Measurements from ENCODE around the gene SH3RF1.

DNA sequence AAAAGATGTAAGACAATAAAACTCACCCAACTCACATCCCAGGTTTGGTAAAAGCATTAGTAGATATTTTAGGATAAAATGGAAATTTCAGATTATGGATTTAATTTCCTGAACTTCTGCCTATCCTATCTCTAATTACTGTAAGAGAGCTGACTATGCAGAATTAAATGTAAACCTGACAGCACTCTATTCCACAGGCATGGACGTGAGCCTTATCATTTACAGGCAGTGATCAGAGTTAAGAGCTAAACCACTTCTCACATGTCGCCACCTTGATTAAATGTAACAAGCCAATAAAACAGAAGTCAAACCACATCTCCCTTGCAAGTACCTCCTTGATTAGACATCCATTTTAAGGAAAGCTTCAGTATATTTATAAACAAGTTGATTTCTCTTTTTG is 163.2 kb downstream of the SH3RF1 start:
- TF ChIP-seq SMARCC2 (IDR thresholded peaks at IDR 0.05) (no peak), TEAD2 (CRISPR knock-in tag; IDR thresholded peaks at IDR 0.05) (no peak), NPAS2 (CRISPR knock-in tag; IDR thresholded peaks at IDR 0.05; ENCODE audit: borderline replicate concordance) (no peak), POLR2A (IDR thresholded peaks at IDR 0.05; ENCODE audit: insufficient read depth in 1 of 2, low read depth in 2 of 2, low read length in 2 of 2) (no peak), ARNT2 (CRISPR knock-in tag; IDR thresholded peaks at IDR 0.05; ENCODE audit: low read depth) (no peak), SMAD3 (CRISPR knock-in tag; IDR thresholded peaks at IDR 0.05) (no peak), IKZF4 (CRISPR knock-in tag; IDR thresholded peaks at IDR 0.05; ENCODE audit: borderline replicate concordance, low read depth, not compliant biosample characterization) (no peak), HIVEP1 (CRISPR knock-in tag; IDR thresholded peaks at IDR 0.05) (no peak), HNF4G (IDR thresholded peaks at IDR 0.05; ENCODE audit: borderline replicate concordance, low read depth, low read length) (no peak), HNF4G (CRISPR knock-in tag; IDR thresholded peaks at IDR 0.05; ENCODE audit: borderline replicate concordance, low read depth) (no peak), ZNF746 (CRISPR knock-in tag; IDR thresholded peaks at IDR 0.05) (no peak)
- TF ChIP-seq, protein P1, sequence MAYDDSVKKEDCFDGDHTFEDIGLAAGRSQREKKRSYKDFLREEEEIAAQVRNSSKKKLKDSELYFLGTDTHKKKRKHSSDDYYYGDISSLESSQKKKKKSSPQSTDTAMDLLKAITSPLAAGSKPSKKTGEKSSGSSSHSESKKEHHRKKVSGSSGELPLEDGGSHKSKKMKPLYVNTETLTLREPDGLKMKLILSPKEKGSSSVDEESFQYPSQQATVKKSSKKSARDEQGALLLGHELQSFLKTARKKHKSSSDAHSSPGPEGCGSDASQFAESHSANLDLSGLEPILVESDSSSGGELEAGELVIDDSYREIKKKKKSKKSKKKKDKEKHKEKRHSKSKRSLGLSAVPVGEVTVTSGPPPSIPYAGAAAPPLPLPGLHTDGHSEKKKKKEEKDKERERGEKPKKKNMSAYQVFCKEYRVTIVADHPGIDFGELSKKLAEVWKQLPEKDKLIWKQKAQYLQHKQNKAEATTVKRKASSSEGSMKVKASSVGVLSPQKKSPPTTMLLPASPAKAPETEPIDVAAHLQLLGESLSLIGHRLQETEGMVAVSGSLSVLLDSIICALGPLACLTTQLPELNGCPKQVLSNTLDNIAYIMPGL (CRISPR knock-in tag; IDR thresholded peaks at IDR 0.05; ENCODE audit: borderline replicate concordance in 1 of 2, low read depth in 1 of 2) = no peak
- TF ChIP-seq, protein P2, sequence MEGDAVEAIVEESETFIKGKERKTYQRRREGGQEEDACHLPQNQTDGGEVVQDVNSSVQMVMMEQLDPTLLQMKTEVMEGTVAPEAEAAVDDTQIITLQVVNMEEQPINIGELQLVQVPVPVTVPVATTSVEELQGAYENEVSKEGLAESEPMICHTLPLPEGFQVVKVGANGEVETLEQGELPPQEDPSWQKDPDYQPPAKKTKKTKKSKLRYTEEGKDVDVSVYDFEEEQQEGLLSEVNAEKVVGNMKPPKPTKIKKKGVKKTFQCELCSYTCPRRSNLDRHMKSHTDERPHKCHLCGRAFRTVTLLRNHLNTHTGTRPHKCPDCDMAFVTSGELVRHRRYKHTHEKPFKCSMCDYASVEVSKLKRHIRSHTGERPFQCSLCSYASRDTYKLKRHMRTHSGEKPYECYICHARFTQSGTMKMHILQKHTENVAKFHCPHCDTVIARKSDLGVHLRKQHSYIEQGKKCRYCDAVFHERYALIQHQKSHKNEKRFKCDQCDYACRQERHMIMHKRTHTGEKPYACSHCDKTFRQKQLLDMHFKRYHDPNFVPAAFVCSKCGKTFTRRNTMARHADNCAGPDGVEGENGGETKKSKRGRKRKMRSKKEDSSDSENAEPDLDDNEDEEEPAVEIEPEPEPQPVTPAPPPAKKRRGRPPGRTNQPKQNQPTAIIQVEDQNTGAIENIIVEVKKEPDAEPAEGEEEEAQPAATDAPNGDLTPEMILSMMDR (CRISPR knock-in tag; IDR thresholded peaks at IDR 0.05) = no peak
- TF ChIP-seq, protein P3, sequence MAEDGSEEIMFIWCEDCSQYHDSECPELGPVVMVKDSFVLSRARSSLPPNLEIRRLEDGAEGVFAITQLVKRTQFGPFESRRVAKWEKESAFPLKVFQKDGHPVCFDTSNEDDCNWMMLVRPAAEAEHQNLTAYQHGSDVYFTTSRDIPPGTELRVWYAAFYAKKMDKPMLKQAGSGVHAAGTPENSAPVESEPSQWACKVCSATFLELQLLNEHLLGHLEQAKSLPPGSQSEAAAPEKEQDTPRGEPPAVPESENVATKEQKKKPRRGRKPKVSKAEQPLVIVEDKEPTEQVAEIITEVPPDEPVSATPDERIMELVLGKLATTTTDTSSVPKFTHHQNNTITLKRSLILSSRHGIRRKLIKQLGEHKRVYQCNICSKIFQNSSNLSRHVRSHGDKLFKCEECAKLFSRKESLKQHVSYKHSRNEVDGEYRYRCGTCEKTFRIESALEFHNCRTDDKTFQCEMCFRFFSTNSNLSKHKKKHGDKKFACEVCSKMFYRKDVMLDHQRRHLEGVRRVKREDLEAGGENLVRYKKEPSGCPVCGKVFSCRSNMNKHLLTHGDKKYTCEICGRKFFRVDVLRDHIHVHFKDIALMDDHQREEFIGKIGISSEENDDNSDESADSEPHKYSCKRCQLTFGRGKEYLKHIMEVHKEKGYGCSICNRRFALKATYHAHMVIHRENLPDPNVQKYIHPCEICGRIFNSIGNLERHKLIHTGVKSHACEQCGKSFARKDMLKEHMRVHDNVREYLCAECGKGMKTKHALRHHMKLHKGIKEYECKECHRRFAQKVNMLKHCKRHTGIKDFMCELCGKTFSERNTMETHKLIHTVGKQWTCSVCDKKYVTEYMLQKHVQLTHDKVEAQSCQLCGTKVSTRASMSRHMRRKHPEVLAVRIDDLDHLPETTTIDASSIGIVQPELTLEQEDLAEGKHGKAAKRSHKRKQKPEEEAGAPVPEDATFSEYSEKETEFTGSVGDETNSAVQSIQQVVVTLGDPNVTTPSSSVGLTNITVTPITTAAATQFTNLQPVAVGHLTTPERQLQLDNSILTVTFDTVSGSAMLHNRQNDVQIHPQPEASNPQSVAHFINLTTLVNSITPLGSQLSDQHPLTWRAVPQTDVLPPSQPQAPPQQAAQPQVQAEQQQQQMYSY (CRISPR knock-in tag; IDR thresholded peaks at IDR 0.05) = no peak
- TF ChIP-seq, protein P4, sequence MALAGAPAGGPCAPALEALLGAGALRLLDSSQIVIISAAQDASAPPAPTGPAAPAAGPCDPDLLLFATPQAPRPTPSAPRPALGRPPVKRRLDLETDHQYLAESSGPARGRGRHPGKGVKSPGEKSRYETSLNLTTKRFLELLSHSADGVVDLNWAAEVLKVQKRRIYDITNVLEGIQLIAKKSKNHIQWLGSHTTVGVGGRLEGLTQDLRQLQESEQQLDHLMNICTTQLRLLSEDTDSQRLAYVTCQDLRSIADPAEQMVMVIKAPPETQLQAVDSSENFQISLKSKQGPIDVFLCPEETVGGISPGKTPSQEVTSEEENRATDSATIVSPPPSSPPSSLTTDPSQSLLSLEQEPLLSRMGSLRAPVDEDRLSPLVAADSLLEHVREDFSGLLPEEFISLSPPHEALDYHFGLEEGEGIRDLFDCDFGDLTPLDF (CRISPR knock-in tag; IDR thresholded peaks at IDR 0.05) = no peak

Measured in HepG2 (cell line).